ENCODE measurements around the gene ZYG11A.

DNA sequence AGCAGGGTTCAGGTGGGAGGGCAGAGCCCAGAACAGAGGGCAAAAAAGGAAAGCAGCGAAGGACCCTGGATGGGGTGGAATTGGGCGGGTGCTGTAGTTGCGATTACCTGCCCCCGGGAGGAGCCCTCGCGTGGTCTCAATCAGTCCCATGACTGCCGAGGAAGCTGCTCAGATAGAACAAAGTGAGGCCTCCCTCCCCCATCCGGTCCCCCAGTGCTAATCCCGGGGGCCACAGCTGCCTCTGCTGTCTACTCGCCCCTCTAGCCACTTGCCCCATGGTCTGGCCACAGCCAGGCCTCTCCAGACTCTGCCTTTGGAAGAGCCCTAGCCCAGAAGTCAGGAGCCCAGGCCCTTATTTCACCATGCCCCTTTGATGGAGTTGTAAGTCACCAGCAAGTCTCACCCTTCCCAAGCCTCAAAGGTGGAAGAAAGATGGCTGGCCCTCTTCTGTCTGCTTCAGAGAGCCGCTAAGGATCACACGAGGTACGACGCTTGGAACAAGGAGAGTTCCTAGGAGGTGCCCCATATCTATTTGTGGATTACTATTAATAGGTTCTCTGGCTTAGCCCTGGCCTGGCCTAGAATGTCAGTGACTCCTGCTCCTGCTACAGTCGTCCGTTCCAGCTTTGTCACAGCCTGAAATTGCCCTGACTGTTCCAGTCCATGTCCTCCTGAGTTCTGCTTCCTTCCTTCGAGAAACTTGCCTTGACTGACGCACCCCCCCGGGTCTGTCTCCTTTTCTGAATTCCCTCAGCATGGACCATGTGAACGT lies 62.6 kb downstream of the ZYG11A start:
- TF ChIP-seq, protein P1, sequence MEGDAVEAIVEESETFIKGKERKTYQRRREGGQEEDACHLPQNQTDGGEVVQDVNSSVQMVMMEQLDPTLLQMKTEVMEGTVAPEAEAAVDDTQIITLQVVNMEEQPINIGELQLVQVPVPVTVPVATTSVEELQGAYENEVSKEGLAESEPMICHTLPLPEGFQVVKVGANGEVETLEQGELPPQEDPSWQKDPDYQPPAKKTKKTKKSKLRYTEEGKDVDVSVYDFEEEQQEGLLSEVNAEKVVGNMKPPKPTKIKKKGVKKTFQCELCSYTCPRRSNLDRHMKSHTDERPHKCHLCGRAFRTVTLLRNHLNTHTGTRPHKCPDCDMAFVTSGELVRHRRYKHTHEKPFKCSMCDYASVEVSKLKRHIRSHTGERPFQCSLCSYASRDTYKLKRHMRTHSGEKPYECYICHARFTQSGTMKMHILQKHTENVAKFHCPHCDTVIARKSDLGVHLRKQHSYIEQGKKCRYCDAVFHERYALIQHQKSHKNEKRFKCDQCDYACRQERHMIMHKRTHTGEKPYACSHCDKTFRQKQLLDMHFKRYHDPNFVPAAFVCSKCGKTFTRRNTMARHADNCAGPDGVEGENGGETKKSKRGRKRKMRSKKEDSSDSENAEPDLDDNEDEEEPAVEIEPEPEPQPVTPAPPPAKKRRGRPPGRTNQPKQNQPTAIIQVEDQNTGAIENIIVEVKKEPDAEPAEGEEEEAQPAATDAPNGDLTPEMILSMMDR (IDR thresholded peaks at IDR 0.05; ENCODE audit: low read depth, low read length, poor library complexity, severe bottlenecking), result peak; percentile 58
- no peak for TF ChIP-seq EZH2phosphoT487 (IDR thresholded peaks at IDR 0.05; ENCODE audit: borderline replicate concordance, low read length)
